Kasumi-1 (cell line): Measurements from ENCODE around the gene CACTIN.

Experiments
- DNase-seq, 2 experiments: peaks; one replicate each; lab custom pipeline; 2025; lab: John Stamatoyannopoulos, UW

Gene CACTIN

DNA sequence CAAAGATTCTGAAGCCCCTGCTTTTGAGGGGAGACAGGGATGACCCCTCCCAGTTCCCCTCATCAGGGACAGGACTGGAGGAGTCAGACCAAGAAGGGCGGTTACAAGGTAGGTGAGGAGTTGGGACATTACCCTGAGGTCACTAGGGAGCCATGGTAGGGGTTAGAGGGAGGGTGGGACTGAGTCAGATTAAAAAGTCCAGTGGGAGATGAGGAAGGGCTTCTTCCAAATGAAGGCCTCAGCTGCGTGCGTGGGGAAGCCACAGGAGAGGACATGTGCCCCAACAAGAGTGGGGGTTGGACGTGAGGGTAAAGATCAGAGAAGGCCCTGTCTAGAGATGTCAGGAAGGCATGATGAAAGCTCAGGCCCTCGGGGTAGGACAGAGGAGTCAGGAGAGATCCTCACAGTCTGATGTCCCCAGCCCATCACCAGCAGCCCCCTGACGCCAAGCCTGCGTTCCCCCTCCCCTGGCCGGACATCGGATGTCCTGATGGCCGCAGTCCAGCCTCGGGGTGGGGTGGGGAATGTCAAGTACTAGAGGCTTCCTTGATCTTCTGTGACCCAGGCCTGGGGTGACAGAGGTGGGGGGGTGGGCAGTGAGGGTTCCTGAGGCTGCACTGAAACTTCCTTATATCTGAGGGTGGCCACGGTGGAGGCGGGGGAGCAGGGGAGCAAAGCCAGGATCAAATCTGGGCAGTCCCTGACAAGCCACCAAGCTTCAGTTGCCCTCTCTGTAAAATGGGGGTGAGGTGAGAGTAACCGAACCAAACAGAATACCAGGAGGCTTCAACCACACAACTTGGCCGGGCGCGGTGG, 62.7 kb downstream of the CACTIN start:
- DNase-seq: no peak
